GM18858 (cell line): ENCODE measurements around the gene HPS3.
"Not testable (repeated sequence)": the region's sequence is repeated elsewhere in the genome, so short reads cannot be mapped to it uniquely, and the experiment has no call there.

ENCODE experiments used
- ATAC-seq: cut with Tn5 transposase; IDR thresholded peaks from one replicate; pipeline ENCODE4 v1.9.1; 2021; ENCODE audit not compliant: unreplicated experiment

HPS3 gene

DNA sequence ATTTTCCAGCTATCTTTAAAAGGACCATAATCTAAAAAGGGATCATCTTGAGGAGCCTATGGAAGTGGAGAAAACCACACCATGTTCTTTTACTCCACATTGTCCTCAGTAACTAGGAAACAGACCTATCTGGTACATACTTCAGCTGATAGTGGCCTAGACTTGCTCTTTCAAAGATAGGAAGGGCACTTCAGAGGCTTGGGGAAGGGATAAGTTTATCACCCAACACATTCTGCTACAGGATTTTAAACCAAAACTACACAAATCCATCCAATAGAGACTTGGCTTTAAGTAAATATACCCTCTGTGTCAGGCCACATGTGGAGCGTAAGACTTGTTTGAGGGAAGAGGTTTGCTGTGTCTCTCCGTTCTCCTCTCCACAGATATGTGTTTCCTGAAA lies 56.8 kb downstream of the HPS3 start:
- ATAC-seq = no peak

DNA sequence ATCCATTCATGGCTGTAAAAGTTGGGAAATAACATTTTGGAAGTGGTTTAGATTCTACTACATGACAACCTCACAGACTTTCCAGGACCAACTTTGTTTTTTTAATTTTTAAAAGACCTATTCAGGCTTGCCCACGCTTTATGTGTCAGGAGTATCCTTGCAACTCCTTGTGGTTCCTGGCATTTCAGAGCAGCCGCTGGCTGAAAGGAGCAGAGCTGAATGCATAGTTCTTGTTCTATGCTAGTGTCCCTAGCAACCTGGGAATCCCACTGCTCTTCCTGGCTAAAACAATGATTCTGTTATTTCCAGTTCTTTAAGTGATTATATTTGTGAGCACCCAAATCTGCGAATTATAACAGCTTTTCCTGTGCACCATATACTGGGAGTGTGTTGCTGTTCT lies 57.3 kb downstream of the HPS3 start:
- no peak for ATAC-seq

DNA sequence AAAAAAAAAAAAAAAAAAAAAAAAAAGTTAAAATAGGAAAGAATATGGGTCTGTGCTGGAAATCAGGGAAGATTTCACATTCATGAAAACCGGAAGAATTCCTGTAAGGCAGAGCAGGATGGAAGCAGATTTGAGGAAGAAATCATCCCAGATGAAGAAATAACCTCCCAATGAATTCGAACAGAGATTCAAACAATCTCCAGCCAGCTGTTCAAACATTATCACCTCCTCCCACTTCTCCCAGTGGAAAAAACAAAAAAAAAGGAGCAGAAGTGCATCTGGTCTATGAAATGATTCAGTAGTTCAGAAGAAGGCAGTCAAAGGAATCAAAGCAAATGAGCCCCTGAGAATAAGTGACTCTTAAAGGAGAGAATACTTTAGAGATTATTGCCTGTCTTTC lies 59.1 kb downstream of the HPS3 start:
- ATAC-seq = no peak

DNA sequence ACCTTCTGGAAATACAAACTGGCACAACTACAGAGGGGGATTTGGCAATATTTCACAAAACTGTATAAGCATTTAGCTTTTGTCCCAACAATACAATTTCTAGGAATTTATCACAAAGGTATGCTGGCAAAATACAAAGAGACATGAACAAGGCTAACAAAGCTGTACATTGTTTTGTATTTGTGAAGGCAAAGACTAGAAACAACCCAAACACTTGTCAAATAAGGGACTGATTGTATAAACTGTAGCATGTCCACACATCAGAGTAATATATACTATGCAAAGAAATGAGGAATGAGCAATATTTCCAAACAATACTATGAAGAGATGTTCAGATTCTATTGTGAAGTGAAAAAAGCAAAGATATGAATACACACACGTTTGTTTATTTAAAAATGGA lies 65.8 kb downstream of the HPS3 start:
- no peak for ATAC-seq

DNA sequence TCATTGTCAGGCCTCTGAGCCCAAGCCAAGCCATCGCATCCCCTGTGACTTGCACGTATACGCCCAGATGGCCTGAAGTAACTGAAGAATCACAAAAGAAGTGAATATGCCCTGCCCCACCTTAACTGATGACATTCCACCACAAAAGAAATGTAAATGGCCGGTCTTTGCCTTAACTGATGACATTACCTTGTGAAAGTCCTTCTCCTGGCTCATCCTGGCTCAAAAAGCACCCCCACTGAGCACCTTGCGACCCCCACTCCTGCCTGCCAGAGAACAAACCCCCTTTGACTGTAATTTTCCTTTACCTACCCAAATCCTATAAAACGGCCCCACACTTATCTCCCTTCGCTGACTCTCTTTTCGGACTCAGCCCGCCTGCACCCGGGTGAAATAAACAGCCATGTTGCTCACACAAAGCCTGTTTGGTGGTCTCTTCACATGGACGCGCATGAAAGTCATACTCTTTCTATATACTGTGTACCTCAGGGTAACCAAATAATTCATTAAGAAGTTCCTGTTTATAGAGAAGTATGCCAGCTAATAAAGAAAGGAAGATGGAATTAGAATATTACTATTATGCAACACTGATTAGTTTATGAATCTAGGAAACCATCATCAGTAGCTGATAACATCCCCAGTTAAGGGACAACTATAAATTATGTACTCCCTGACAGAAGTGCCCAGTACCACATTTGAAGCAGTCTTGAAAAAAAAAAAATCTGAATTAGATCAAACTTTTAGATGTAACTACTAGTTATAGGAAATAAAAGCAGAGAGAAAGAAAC lies 67.6 kb downstream of the HPS3 start:
- not testable (repeated sequence) for ATAC-seq

DNA sequence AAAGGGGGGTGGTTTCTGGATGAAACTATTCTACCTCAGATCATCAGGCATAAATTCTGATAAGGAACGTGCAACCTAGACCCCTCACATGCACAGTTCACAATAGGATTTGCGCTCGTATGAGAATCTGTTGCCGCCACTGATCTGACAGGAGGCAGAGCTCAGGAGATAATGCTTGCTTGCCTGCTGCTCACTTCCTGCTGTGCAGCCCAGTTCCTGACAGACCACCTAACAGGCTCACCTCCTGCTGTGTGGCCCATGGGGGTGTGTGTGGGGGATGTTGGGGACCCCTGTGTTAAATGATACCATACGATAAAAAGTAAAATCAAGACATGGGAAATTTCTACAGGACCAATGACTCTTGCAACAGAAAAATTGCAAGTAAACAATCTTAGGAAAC lies 68.2 kb downstream of the HPS3 start:
- ATAC-seq = no peak

DNA sequence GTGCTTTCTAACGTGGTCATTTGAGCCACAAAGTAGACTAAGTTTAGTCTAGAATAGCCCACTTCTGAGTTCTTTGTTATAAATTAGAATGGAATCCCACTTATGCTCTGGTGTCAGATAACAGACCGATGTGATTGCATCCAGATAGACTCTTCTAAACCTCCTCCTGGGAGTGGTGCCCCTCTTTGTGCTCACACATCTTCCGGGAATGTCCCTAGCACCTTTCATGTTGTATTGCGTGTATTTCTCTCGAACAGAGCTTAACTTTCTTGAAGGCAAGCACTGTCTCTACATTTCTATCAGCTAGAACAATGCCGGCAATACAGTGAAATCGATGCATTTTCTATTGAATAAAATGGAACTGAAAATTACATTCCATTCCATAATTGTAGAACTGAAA lies 69.2 kb downstream of the HPS3 start:
- no peak for ATAC-seq

DNA sequence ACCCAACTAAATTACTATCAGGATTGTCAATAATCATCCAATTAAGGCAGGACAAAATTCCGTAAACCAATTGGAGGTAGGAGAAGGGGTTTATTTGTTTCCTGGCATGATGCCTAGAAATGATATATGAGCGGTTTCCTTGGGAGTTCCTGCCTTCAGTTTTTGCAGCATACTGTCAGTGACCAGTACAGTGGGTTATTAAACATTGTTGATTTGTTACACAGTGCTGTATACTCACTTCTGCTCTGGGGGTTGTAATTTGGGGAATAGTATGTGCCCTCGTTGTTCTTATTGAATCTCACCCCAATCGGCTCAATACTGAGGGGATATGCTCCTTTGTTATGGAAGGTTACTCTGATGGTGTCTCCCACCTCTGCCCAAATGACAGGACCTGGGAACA lies 70.0 kb downstream of the HPS3 start:
- ATAC-seq = no peak

DNA sequence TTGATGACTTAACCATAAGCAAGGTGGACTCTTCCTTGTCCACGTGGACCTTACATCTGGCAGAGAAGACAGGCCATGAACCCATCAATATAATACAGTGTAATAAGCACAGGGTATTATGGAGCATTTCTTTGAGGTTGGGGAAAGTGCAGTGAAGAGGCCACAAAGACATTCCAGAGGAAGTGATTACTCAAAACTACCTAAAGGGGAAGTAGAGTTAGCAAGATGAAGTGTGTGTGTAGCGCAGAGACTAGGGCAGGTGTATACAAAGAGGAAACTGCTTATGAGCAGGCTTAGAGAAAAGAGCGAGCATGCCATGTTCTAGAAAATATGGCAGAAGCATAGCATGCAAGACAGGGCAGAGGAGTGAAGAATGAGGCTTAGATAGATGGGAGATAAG lies 74.3 kb downstream of the HPS3 start:
- peak; percentile 99 for ATAC-seq

DNA sequence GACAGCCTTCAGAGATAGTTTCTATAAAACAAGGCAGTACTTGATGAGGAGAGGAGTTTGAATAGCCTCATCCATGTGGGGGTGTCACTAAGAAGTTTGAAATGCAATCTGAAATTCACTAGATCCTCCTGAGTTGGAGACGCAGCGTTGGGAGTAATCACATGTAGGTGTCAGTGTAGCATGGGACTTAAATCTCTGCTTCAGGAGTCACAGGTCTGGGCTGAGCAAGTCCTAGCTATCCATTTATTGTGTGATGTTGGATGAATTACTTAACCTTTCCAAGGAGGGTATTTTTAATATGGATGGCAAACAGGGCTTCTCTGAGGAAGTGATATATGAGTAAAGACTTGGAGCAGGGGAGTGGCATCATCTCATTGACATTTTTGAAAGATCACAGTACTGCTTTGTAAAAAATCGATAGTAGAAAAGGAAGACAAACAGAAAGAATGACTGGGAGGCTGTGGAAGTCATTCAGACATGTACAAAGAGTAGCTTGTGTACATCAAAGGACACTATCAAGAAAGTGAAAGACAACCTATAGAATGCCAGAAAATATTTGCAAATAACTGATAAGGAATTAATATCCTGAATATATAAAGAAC lies 75.1 kb downstream of the HPS3 start:
- ATAC-seq = no peak

DNA sequence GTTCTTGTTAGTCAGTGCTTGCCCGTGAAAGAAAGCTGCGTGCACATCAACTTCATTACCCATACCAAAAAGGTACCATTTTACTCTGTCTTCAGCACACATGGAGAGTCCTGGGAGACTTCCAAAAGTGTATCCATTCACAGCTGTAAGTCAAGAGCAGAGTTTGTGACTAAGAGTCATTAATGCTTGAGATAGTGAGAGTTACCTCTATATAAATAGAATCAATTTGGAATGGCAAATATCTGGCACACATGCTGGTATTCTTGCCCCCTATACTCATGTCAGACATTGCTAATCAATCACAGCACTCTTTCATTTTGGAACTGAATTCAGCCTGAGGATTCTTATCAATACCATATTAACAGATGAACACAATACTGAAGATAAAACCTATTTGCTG lies 78.0 kb downstream of the HPS3 start:
- no peak for ATAC-seq

DNA sequence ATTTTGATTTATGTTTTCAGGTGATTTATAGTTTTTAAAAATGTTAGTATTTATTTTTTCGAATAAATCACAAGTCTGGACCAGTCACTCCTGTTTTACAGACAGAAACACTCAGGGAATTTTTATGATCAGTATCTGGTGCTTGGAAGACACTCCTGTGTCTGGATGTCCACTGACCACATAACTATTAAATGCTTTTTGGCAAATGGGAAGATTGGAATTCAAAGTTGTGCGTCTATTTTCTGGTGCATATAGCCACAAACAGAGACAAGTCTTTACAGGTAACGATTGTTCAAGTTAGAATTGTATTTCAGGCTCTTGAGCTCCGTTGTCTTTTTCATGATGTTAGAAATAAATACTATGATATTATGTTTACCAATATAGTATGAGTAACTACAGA lies 80.0 kb downstream of the HPS3 start:
- ATAC-seq = no peak

DNA sequence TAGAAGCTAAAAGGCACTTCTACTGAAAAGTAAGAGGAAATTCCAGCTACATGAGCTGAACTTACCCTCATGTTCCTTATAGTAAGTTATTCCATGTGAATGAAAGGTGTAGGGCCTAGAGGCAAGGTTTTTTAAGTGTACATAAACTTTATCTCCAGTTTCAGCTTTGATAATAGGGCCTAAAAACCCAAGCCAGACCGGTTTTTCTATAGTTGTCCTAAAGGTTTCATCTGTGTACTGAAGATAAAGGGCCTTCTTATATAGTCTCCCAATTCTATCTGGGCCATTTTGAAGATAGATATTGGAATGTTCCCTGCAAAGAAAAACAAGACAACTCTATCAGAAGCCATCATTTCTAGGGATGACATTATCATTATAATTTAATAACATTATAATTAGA lies 82.9 kb downstream of the HPS3 start:
- no peak for ATAC-seq

DNA sequence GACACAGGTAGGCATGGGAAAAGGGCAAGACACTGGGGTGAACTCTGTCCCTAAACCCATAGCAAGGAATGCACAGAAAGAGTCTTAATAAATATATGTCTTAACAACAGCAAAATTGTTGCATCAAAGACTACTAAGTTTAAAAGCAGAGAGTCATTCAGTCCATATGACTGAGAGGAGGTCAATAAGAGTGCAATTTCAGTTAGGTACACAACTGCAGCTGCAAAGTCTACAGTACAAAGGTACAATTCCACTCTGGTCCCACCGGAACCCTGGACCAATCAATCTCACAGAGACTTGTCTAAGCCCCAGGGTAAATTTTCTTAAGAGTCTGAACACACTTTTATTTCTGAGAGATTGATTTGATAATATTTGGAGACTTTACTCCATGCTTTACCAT lies 85.3 kb downstream of the HPS3 start:
- no peak for ATAC-seq

DNA sequence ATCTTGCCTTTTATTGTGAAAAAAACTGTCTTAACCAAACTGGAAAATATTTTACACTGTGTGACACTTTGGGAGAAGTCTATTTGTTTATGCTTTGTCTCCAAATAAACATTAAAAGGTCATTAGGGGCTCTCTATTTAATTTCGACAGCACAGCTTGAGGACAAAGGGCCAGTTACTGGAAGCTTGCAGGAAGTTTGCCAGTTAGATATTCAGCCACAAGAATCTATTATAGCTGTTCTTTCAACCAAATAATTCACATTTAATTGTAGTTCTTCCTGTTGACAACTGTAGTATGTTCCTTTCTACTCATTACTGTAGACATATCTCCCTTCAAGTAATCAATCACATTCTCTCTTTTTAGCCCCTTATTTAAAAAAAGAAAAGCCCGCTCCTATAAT lies 86.1 kb downstream of the HPS3 start:
- no peak for ATAC-seq

DNA sequence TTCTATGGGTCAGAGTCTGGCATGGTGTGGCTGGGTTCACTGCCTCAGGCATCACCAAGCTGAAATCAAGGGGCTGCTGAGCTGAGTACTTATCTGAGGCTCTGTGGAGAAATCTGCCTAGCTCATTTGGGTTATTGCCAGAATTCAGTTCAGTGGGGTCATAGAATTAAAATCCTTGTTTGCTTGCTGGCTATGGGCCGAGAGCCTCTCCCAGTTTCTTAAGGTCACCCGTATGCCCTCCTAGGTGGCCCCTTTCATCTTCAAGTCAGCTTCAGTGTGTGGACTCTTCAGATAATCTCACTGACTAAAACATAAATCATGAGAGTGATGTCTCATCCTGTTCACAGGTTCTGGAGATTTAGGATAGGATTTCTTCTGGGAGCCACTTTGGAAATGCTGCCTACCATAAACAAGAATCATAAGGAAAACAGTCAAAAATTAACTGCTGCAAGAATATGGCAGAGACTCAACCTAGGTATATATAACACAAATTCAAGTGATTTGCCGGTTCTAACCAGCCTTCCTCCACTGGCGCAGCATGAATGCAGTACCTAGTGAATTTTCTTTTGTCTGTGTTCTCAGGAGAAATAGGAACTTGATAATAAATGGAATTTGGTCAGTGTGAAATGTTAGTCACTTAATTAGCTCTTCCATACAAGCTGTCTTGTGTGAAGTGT lies 86.9 kb downstream of the HPS3 start:
- no peak for ATAC-seq

DNA sequence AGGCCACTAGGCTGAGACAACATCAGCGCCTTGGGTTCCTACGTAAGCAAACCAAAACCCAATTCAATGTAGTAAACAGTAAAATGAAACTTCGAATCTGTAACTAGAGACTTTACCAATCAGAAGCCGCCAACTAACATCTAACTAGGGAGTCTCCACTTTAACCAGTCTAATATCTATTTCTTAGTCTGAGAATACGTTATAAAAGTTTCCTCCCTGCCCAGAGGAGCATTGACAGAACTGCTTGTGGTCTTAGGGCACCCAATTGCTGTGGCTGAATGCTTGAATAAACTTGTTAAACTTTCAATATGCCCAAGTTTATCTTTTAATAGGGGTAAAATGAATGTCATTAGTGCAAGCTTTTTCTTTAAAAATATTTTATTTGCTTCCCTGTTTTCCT lies 87.9 kb downstream of the HPS3 start:
- no peak for ATAC-seq

DNA sequence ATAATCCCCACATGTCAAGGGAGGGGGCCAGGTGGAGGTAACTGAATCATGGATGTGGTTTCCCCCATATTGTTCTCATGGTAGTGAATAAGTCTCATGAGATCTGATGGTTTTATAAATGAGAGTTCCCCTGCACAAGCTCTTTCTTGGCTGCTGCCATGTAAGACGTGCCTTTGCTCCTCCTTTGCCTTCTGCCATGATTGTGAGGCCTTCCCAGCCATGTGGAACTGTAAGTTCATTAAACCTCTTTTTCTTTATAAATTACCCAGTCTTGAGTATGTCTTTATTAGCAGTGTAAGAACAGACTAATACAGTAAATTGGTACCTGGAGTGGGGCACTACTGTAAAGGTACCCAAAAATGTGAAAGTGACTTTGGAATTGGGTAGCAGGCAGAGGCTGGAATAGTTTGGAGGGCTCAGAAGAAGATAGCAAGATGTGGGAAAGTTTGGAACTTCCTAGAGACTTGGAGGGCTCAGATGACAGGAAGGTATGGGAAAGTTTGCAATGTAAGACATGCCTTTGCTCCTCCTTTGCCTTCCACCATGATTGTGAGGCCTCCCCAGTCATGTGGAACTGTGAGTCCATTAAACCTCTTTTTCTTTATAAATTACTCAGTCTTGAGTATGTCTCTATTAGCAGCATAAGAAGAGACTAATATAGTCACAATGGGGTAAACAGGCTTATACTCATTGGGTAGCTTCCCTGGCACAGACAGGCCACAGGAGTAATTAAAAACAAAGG lies 90.1 kb downstream of the HPS3 start:
- ATAC-seq = not testable (repeated sequence)

DNA sequence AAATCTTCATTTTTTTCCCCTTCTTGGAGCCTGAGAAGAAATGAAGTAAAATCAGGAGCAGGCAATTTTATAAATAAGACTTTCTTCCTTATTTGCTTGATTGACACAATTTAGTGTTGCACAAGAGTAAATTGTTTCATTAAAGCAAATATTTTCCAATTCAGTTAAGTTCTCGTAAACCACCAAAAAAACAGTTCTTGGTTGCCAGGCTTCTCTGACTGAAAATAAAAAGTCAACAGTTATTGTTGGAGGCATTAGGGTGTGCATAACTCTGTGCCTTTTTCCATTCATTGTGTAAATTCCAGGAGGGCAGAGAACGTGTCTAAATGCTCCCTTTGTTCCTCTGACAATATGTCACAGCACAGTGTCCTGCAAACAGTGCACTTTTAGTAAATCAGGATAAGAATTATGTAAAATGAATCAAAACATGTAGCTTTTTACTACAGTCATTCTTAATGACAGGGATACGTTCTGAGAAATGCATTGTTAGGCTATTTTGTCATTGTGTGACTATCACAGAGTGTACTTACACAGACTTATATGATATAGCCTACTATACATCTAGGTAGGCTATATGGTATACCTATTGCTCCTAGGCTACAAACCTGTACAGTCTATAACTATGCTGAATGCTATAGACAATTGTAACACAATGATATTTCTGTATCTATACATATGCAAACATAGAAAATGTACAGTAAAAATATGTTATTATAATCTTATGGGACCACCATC lies 92.5 kb downstream of the HPS3 start, which contains the start of gene CP:
Gene CP, minus strand, starts transcription at position 47 of the 735 bp plus-strand sequence. Its CDS starts 37 bp downstream, at position 10.
- ATAC-seq = no peak
